ENCODE measurements around the gene SAT1.

Gene SAT1

DNA sequence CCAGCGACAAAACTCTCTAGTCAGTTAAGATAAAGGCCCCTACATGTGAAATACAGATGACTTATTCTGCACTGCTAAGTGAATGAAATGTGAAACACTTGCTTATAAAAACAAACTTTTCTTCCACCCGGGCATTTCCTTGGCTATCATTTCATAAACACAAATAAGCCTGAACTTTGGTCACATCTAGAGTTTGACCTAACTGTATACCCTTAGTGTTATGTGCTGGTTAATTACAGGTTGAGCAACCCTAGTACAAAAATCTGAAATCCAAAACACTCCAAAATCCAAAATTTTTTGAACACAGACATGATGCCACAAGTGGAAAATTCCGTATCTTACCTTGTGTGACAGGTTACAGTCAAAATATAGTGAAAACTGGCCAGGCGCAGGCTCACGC is 45.9 kb downstream of the SAT1 start:
- no peak for DNase-seq (ENCODE audit: low spot score)
- no peak overlapping the region for H3K27ac ChIP-seq
- no peak overlapping the region for H3K4me3 ChIP-seq
- TF ChIP-seq, protein P1, sequence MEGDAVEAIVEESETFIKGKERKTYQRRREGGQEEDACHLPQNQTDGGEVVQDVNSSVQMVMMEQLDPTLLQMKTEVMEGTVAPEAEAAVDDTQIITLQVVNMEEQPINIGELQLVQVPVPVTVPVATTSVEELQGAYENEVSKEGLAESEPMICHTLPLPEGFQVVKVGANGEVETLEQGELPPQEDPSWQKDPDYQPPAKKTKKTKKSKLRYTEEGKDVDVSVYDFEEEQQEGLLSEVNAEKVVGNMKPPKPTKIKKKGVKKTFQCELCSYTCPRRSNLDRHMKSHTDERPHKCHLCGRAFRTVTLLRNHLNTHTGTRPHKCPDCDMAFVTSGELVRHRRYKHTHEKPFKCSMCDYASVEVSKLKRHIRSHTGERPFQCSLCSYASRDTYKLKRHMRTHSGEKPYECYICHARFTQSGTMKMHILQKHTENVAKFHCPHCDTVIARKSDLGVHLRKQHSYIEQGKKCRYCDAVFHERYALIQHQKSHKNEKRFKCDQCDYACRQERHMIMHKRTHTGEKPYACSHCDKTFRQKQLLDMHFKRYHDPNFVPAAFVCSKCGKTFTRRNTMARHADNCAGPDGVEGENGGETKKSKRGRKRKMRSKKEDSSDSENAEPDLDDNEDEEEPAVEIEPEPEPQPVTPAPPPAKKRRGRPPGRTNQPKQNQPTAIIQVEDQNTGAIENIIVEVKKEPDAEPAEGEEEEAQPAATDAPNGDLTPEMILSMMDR (IDR thresholded peaks at IDR 0.05), result no peak

DNA sequence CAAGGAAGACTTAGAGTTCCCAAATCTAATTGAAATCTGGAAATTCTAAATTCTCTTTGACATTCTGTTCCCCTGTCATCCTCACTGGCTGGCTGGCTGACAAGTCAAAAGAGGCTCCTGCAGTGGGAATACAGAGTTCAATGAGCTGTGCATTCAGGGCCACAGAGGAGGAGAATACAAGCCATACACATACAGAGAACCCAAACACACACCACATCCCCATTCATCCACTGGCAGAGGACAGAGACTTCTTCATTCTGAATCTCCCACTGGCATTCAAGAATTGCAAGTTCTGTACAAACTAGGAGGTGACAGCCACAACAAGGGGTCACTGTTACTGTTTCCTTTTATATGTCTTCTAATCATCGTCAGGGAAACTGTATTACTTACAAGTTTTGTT is 49.7 kb downstream of the SAT1 start:
- Histone ChIP-seq H3K27ac (no peak overlapping the region), H3K4me3 (no peak overlapping the region)
- DNase-seq (ENCODE audit: low spot score), result no peak
- TF ChIP-seq, protein P1 (IDR thresholded peaks at IDR 0.05), result no peak

Data from coronary artery (tissue), 2 donors.